OCI-M2 (cell line): ENCODE results near the gene TUBG1.
"Not testable (repeated sequence)": the region's sequence is repeated elsewhere in the genome, so short reads cannot be mapped to it uniquely, and the experiment has no call there.

Source experiments
- DNase-seq: peaks from one replicate; lab custom pipeline; 2025; ENCODE audit not compliant: unreplicated experiment; lab: John Stamatoyannopoulos, UW

TUBG1 gene

DNA sequence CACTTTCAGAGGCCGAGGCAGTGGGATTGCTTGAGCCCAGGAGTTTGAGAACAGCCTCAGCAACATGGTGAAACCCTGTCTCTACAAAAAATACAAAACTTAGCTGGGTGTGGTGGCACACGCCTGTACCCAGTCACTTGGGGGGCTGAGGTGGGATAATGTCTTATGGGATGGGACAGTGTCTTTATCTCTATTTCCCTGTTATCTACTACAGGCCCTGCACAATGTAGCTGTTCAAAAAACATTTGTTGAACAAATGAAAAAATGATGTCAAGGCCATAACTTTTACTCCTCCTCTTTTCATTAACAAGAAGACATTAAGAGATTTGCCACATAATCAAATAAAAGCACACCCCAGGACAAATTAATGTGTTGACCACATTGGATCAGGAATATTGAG is 13.8 kb downstream of the TUBG1 start:
- DNase-seq, result no peak

DNA sequence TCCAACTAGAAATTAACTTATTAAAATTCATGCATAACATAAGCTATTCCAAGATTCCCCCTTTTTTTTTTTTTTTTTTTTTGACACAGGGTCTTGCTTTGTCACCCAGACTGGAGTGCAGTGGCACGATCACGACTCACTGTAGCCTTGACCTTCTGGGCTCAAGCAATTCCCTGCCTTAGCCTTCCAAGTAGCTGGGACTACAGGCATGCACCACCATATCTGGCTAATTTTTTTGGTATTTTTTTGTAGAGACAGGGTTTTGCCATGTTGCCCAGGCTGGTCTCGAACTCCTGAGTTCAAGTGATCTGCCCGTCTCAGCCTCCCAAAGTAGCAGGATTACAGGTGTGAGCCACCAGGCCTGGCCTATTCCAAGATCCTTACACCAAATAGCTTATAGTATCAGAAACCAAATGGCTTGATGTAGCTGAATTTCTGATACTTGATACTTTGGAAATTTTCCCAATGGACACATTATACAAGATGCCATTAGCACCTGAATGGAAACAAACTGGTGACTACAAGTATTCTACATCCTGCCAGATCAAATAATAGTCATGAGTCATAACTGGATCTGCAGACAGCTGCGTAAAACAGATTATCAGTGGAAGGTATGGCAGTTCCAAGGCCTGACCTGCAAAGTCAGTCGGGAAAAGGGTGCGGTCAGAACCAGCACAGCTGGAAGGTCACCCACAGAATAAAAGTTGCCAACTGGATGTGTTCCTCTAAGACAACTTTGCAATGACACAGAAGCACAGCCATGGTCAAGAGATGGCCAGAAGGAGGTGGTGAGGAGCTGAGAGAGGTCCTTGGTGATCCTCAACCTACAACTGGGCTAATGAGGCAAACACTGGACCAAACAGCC is 14.5 kb downstream of the TUBG1 start:
- no peak for DNase-seq

DNA sequence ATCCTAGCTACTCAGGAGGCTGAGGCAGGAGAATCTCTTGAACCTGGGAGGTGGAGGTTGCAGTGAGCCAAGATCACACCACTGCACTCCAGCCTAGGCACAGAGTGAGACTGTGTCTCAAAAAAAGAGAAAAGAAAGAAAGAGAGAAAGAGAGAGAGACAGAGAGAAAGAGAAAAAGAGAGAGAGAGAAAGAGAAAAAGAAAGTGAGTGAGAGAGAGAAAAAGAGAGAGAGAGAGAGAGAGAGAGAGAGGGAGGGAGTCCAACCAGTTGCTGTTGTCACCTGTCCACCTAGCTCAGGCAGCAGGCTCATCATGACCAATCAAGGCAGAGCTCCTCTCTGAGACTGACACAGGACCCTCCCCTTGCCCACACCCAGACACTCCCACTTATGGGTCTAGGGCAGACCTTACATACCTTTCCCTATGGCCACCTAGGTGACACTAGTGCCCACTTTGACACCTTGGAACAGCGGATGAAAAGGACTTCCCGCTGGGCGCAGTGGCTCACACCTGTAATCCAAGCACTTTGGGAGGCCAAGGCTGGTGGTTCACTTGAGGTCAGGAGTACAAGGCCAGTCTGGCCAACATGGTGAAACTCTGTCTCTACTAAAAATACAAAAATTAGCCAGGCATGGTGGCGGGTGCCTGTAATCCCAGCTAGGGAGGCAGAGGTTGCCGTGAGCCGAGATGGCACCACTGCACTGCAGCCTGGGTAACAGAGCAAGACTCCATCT is 17.7 kb downstream of the TUBG1 start:
- not testable (repeated sequence) for DNase-seq

GRCh38 chr17:42629411-42630009 is 20.0 kb downstream of the TUBG1 start:
- DNase-seq, result no peak

GRCh38 chr17:42632949-42633444 is 23.5 kb downstream of the TUBG1 start:
- peak; percentile 50 for DNase-seq

GRCh38 chr17:42639525-42640113 is 30.1 kb downstream of the TUBG1 start:
- DNase-seq, result no peak

GRCh38 chr17:42640121-42640520 is 30.6 kb downstream of the TUBG1 start:
- no peak for DNase-seq

DNA sequence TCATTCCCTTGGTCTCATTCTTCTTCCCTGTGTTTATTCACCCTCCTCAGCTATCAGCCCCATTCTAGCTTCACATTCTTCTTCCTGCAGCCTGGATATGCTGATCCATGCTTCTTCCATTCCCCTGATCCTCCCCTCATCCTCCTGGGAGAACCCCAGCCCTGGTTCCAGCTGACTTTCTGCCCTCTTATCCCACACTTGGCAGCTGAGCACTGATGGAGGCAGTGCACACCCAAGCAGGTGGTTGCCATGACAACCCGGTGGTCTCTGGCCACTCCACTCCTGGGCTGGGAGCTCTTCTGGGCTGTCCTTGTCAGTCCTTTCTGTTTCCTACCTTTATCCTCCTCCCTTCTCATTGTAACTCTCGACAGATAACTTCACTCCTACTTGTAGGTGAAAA is 32.9 kb downstream of the TUBG1 start:
- no peak for DNase-seq

- DNase-seq, result no peak
Observed at GRCh38 chr17:42647778-42648177, 38.3 kb downstream of the TUBG1 start.

DNA sequence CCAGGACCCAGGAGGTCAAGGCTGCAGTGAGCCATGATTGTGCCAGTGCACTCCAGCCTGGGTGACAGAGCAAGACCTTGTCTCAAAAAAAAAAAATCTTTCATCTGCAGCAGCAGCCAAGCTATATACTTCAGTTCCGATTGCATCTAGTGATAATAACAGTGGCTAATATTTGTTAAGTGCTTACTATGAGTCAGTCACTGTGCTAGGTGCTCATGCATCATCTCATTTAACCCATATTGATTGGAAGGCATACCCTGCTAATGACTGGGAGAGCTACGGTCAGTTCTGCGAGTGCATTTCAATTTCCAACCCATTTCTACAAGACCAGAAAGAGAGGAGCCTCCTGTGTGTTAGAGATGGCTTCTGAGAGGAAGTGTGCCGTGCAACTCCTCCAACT is 41.9 kb downstream of the TUBG1 start:
- no peak for DNase-seq

DNA sequence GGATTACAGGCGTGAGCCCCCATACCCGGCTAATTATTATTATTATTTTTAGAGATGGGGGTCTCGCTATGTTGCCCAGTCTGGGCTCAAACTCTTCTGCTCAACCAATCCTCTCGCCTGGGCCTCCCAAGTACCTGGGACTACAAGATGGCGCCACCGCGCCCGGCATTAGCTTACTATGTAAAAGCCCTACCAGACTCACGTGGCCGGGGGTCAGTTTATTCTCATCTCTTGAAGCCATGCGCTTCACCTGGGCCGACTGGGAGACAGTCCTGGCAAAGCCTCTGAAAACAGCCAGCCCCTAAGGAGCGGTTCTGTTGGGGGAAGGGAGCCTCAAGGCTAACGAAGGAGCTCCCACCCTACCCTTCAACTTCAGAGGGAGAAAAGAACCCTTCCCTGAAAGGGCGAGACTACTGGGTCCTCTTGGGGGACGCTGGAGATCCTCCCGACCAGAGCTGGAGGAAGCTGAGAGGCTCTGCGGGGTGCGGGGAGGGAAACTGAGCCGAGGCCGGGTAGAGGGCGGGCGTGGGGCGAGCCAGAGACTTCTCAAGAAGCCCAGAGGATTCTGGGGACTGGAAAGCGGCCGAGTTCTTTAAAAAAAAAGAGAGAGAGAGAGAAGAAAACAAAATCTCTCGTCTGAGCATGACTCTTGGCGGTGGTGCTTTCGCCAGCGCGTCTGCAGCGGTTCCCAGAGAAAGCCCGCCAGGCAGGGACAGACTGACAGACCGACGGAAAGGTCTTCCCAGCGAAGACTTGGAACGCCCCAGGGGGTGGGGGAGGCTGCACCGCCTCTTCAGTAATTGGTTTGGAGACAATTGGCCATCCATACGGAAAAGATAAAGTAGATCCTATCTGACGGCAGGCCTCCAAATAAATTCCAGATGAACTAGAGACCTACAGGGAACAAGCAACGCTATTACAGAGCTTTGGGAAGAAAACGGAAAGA is 44.0 kb downstream of the TUBG1 start:
- DNase-seq, result no peak

- no peak for DNase-seq
Observed at GRCh38 chr17:42655528-42655927, 46.0 kb downstream of the TUBG1 start.

DNA sequence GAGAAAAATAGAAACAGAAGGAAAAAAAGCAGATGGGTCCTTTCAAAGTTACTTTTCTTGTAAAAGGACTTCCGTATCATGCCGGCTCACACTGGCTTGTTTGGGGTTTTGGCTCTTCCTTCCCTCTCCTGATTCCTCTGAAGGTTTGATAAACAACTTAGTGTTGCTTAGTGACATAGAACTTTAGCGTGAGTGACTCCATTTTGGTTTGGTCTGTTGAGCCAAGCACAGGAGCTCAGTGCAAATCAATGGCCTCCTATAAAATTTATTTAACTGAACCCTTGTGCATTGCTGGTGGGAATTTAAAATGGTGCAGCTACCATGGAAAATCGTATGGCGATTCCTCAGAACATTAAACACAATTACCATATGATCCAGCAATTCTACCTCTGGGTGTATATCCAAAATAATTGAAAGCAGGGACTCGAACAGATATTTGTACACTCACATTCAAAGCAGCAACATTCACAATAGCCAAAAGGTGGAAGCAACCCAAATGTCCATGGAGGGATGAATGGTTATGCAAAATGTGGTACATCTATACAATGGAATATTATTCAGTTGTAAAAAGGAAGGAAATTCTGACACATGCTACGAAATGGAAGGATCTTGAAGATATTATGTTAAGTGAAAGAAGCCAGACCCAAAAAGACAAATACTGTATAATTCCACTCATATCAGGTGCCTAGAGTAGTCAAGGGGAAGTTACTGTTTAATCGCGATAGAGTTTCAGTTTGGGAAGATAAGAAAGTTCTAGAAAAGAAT is 48.5 kb downstream of the TUBG1 start:
- DNase-seq, result no peak

DNA sequence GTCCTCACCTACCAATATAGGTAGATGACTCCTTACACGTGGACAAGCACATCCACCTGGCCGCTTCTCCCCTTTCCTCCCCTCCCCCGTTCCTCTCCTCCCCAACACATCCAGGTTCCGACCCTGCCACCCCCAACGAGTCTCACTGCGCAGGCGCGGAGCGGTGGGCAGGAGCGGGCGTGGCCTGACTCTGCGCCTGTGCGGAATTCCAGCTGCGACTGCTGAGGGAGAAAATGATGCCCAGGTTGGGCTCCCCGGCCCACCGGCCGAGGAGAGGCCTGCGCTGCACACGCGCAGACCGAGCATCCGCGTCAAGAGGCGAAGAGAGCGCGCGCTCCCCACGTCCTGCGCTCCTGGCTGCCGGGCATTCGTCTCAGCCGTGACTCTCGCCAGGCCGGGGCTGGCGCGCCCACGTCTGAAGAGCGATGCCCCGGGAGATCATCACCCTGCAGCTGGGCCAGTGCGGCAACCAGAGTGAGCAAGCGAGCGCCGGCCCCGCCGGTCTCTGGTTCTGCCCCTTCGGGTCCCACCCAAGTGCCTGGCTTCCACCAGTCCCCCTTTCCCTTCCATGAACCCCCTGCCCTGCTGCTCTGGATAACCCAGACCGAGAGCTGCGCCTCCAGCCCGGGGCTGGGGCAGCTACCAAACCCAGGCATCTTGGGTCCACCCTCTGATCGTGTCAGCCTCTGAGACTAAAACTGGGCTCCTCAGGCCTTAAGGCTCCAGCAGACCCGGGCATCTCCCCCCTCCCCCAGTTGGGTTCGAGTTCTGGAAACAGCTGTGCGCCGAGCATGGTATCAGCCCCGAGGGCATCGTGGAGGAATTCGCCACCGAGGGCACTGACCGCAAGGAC is 49.8 kb downstream of the TUBG1 start, which contains the start of gene TUBG2:
TUBG2 (plus strand) TSS at position 206 of the 853 bp plus-strand sequence; CDS start at position 426, 220 bp downstream.
- no peak for DNase-seq

DNA sequence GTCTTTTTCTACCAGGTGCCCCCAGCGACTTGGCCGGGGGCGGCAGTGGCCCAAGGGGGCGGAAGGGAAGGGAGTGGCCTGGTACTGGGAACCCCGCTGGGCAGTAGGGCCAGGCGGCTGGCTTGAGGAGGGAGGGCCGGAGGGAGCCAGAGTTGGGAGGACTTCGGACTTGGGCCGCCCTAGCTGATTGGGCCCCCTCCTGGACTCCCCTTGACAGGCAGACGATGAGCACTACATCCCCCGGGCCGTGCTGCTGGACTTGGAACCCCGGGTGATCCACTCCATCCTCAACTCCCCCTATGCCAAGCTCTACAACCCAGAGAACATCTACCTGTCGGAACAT is 50.4 kb downstream of the TUBG1 start:
- not testable (repeated sequence) for DNase-seq

DNA sequence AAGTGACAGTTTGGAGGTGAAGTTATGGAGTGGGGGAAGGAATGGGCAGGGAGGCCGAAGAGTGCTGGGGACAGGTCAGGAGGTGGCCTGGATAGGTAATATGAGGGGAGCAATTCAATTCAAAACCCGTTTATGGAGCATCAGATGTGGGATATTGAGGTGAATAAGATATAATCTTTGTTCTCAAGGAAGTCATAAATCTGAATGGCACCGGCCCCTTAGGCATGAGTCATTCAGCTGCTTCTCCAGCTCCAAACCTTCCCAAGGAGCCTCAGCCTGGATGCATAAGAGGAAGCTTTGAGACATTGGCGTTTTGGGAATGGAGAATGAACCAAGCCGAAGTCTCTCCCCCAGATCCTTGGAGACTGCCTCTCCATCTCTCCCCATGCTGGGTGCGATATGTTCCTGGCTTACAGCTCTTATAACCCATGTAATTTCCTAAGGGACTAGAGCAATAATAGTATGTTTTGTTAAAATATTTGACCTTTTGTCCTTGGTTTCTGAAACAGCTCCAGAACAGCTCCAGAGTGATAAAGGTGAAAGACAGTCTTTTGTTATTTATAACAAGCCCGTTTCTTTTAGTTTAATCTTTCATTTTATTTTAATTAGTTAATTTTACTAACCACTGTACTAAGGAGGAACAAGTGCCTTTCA is 51.3 kb downstream of the TUBG1 start:
- no peak for DNase-seq
